HG03159 (cell line): ENCODE data around the gene SLC66A2.

Experiments
- ATAC-seq: cut with Tn5 transposase; IDR thresholded peaks from one replicate; pipeline ENCODE4 v1.9.1; 2021; ENCODE audit warnings: mild to moderate bottlenecking, moderate library complexity; ENCODE audit not compliant: unreplicated experiment

The SLC66A2 gene

DNA sequence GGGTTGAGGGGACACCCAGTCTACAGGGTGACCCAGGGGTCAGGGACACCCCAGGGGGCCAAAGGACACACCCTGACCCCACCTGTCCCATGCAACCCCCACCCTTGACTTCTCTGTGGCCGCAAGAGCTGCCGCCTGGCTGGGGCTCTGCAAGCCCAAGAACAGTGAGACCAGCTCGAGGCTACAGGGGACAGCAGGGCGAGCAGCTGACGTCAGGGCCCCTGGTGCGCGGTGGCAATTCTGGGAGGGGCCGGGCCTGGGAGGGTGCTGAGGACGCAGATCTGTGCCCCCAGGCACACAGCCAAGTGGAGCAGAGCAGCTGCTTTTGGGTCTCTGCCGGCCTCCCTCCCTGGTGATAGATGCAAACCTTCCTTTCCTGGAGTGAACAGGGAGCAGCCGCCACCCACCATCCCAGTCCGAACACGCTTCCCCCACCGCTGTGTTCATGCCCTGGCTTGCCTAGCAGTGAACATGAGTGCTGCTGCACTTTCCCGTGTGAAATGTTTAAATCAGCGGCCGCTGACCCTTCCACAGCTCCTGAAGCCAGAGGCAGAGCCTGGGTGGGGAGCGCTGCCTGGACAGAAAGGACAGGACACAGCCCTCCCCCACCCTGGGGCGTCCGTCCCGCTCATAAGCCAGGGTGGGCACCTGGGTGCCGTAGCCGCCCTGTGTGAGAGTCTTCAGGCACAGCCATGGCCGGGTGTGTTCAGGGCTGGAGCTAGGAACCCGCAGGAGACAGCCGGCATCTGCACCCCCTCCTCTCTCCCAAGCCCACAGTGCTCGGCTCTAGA, 46.9 kb downstream of the SLC66A2 start:
- ATAC-seq: no peak

DNA sequence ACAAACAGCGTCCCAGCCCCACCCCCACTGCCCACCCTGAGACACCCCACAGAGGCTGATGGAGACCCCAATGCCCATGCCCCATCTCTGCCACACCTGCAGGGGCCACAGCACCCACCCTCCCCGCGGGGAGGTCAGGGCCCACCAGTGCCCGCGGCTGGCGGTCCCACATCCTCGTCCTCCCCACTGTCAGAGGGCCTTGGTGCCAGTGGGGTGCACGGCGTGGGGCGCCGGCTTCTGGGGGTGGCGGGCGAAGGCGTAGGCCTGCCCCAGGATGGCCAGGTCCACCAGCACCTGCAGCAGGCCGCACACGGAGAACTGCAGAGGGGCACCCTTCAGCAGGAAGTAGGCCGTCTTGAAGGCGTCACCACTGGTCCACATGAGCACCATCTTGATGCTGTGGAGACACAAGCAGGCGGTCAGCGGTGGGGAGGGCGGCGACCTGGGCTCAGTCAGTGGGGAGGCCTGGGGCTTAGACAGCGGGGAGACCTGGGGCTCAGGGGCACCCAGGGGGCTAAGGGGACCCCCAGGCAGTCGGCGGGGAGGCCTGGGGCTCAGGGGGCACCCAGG, 47.6 kb downstream of the SLC66A2 start:
- ATAC-seq: no peak

DNA sequence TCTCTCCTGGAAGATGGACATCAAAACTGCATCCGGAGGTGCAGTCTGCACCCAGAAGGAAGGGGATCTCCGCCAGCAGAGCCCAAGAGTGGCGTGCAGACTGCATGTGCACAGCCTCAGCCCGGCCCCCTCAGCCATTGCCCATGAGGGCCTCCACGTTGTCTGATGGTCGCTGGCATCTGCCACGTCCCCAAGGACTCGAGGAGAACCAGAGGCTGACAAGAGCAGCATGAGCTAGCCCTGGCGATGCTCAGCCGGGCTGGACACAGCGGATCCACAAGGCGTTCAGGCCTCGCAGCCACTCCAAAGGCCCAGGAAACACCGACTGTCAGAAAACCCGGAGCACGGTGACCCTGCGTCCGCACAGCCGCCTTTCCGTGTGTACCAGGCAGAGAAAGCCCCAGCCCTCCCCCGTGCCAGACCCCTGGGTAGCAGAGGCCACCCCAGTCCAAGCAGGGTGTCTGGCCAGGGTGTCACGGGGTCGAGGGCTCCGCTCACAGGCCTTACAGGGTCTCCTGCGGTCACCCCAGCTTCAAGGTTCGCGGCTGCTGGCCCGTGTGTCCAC, 48.3 kb downstream of the SLC66A2 start:
- no peak for ATAC-seq

DNA sequence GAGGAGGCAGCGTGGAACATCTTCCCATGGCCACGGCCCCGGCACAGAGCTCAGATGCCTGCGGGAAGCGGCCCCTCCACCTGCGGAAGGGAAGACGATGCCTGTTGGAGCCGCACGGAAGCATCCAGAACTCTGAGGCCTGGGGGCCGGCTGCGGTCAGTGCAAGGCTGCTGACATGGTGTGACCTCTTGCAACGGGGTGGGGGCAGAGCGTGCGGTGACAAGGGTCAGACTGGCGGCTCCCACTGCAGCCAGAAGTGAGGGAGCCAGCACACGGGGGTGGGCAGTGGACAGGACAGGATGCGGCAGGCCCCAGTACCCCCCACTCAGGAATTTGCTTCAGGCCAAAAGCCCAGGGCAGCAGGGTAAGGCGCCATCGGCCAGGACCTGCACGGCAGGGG, 48.8 kb downstream of the SLC66A2 start:
- no peak for ATAC-seq

DNA sequence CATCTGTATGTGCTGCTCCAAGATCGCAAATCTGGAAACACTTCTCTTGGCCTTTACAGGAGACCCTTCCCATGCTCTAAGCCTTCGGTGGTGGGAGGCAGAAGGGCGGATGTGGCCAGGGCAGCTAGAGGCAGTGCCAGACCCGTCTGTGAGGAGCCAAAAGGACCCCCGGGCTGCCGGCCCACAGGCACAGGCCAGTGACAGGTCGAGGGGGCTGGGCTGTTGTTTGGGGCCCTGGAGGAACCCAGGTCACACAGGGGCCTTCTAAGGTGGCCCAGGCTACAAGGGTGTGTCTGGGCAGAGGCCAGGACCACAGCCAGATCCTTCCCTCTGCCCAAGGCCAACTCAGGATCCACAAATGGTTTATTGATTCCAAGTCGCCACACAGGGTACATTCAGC, 49.4 kb downstream of the SLC66A2 start:
- ATAC-seq: no peak

DNA sequence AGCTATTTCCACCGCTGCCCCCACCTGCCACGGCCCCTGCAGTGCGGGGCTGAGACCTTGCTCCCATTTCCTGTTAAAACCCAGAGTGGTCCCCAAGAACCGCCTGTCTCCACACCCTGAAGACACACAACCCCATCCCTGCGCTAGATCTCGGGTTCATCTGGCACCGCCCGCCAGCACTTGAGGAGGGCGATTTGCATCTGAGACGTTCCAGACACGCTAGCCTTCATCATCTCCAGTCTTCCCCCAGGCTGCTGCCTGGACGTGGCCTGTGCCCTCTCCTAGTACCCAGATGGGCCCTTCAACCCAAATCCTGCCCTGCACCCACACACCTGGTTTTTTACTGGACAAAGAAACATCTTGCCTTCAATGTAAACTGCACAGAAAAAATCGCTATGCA, 49.8 kb downstream of the SLC66A2 start:
- no peak for ATAC-seq

DNA sequence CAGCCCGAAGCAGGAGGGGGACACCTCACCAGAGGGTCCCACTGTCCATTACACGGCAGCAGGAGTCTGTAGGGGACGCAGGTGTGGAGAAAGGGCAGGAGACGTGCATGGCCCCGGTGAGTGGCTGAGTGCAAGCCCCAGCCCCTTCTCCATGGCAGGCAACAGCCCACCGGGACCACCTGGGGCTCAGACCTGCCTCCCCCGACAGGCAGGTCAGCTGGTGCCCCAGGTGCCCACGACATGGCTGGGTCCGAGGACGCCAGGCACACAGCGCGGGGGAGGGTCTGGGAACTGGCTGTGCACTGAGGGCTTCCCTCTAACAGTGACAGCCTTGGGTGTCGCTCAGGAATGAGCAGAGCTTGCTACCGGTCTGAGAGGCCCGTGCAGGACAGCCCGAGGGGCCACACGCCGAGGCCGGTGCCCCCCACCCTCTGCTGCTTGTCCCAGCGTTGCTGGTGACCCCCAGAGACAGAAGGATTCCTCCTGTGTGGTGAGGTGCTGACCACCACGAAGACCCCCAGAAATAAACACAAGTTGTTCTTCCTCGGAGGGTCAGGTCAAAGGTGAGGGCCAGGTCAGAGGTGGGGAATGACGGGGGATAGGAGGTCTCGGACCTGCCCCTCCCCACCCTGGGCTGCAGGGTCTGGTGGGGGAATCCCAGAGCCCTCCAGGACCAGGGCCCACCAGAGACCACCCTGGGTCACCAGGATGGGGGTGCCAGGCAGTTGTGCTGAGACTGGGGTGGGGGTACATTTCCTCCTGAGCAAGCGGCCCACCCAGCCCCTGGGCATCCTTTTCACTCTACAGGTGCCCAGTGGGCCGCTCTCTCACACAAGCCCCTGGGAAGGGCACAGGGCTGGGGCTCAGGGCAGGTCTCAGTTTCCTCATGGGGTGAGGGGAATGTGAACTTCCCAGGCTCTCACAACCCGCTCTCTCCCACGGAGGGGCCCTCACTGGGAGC, 50.6 kb downstream of the SLC66A2 start:
- no peak for ATAC-seq

DNA sequence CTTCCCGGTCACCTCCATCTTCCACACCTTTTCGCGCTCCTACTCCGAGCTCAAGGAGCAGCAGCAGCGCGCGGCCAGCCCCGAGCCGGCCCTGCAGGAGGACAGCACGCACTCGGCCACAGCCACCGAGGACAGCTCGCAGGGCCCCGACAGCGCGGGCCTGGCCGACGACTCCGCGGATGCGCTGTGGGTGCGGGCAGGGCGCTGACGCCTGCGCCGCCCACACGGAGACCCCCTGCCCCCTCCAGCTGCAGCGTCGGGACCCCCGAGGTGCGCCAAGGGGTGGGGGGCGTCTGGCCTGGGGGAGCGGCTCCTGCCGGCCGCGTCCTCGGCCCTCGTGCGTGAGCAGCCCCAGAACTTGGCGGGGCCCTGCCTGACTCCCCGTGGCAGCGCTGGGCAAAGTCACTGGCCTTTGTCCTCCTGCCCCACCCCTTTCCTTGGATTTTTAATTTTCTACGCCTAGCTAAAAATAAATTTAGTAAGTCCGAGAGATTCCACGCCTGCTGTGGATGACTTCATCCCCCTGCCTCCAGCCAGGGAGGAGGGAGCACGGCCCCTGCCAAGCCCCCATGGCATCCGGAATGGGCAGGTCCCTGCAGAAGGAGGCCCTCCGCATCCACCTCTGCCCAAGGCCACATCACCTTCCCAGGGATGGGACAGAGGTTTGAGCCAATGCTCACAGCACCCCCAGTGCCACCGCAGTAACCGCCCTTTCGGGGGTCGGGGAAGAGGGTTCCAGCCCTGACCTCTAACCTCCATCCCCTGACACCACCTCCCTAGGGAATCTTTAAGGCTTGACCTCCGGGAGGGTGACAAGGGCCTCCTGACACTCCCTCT, 51.6 kb downstream of the SLC66A2 start:
- ATAC-seq: no peak

DNA sequence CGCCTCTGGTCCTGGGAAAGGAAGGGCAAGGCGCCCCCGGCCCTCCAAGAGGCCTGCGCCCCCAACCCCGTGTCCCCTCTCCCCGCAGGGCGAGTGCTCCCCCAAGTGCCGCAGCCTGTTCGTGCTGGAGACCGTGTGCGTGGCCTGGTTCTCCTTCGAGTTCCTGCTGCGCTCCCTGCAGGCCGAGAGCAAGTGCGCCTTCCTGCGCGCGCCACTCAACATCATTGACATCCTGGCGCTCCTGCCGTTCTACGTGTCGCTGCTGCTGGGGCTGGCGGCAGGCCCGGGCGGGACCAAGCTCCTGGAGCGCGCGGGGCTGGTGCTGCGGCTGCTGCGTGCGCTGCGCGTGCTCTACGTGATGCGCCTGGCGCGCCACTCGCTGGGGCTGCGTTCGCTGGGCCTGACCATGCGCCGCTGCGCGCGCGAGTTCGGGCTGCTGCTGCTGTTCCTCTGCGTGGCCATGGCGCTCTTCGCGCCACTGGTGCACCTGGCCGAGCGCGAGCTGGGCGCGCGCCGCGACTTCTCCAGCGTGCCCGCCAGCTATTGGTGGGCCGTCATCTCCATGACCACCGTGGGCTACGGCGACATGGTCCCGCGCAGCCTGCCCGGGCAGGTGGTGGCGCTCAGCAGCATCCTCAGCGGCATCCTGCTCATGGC, 52.4 kb downstream of the SLC66A2 start:
- no peak for ATAC-seq

DNA sequence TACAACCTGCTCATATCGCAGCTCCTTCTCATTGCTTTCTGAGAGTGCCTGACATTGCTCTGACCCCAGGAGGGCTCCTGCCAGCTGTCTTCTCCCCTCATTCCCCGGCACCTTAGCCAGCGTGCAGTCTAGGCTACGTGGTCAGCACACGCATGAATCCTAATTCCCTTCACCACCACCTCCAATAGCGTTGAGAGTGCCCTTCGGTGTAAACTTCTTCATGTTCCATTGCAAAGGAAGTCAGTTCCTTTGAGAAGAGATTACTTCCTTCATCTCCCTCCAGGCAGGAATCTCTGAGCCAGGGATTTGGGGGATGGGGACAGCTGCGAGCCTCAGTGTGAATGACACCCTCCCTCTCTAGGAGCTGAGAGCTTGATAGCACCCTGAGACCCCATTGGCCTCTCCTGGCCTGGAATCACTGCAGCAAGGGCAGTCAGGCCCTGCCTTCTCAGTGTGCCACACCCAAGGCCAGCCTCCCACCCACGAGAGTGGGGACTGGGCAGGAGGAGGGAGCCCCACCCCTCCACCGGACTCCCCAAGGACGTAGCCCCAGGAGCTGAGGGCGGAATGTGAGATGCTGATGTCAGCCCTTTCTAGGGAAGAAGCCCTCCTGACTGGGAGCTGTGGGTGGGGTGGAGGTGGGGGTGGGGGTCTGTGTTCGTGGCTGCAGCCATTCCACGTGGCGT, 53.4 kb downstream of the SLC66A2 start:
- no peak for ATAC-seq

DNA sequence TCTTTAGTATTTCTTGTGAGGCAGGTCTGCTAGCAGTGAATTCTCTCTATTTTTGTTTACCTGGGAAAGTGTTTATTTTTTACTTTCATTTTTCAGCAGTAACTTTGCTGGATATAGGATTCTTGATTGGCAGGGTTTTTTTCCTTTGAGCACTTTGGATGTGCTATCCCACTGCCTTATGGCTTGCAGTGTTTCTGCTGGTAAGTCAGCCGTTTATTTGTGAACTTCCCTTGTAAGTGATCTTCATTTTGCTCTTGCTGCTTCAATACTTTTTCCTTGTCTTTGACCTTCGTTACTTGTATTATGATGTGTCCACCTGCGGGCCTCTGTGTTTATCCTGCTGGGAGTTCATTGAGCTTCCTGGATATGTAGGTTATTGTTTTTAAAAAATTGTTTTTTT, 54.7 kb downstream of the SLC66A2 start:
- ATAC-seq: no peak

DNA sequence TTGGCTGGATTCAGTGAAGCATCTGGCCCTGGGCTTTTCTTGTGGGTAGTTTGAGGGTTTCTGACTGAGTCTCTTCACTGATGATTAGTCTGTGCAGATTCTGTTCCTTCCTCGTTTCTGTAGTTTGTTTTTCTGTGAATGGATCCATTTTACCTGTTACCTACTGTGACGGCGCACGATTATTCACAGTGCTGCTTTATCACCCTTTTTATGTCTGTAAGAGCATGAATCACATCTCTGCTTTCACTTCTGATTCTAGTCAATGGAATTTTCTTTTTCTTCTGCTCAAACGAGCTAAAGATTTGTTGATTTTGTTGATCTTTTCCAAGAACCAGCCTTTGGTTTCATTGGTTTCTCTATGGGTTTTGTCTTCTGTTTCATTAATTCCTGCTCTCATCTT, 60.8 kb downstream of the SLC66A2 start:
- ATAC-seq: no peak

DNA sequence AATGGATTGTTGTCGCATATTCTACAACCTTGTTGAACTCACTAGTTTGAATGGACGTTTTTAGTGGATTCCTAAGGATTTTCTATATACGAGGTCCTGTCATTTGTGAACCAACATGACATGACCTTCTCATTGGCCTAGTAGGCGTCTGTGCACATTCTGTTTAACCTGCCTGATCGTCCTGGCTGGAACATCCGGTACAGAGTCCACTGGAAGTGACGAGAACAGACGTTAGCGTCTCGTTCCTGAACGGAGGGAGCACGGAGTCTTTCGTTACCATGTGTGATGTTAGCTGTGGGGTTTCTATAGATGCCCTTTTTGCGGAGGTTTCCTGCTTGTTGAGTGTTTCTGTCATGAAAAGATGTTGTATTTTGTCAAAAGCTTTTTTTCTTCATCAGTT, 61.9 kb downstream of the SLC66A2 start:
- ATAC-seq: no peak

DNA sequence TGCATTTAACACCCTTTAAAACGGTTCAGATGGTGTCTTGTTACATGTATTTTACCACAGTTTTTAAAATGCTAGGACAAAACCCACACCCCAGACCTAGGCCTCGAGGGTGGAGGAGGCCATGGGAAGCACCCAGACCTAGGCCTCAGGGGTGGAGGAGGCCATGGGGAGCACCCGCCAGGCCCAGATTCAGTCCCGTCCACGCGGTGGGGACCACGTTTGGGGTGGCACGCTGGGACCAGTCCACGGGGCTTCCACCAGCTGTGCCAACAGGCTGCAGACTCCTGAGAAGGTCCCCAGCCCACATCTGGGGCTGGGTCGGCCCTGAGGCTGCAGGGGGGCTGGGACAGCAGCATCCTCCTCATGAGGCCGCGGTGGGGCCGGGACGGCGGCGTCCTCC, 63.4 kb downstream of the SLC66A2 start:
- ATAC-seq: no peak

DNA sequence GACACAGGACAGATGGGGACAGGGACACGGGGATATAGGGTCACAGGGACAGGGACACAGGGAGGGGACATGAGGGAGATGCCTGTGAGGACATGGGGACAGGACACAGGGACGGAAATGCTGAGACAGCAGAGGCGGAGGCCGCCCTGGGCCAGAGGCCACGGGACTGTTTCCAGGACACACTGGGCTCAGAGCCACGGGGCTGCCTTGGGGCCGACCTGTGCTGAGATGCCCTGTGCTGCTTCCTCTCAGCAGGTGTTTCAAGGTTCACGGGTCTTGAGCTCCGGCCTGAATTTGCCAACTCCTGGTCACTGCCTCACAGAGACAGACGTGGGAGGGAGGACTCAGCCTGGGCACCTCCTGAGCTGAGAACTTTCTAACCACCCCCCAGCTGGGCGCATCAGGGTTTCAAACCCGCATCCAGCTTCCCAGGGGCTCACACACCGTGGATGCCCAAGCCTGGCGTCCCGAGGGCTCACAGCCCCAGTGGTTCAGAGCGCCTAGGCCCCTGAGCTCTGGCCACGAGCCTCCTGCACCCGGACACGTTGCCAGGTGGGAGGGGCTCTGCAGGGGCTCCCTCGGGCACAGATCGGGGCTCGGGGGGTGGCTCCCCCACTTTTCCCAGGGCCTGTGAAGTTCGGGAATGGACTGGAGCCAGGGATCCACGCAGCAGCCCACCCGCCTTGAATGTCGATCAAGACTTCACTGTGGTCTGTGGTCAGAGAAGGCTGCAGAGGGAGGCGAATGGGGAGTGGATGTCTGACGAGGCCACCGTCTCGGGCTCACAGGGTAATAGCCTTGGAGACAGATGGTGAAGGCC, 64.1 kb downstream of the SLC66A2 start:
- ATAC-seq: no peak

DNA sequence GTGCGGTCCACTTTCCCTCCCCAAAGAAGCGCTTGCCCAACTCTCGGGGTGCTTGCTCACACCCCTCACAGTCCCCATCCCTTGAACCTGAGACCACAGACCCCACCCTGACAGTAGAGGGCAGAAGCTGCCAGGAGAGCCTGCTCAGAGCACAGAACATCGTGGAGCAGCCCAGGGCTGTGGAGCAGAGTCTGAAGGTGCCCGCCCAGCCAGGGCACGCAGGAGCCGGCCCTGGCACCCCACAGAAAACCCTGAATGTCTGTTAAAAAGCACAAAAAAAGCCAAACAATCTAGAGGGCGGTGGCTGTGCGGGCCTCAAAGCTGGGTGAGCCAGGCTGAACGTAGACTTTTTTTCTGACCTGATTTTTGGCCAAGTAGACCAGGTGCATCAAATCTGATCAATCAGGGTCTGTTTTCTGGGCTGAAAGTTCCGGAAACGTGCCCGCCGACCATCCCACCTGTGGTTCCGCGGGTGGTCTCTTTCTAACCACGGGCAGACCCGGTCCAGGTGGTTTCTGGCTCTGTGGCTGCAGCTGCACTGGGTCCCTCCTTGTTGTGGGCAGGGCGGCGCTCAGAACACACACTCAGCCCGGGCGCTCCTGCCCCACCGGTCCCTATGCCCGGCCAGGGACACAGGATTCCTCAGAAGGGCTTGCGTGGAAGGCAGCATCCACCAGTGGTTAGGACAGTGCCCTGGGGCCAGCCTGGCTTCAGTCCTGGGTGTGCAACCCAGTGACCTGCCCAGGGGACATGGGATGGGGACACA, 66.3 kb downstream of the SLC66A2 start:
- ATAC-seq: no peak

DNA sequence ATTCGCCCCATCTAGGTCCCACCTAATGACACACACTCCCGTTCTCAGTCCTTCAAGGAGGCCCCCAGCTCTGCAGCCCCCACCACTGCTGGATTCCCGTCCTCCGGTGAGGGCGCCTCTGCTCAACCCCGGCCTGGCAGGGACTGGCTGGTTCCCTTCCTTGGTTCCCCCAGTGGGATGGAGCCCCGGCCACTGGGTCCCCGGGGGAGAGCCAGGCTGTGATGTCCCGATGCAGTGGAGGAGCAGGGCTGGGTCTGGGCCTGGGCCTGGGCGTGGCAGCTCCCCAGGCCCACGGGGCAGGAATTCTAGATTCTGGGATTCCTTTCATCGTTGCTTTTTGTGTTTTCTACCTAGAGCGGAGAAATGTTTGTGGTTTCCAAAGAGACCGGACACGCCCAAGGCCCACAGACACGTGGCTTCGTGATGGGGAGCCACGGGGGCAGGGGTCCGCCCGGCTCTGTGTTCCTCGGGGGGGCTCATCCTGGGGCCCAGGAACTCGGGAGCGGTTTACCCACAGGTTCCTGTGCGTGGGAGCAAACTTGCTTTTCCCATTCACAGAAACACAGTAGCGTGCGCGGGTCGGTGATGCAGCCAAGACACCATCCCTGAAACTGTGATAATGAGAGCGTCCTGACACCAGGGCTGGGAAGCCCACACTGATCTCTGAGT, 67.0 kb downstream of the SLC66A2 start:
- ATAC-seq: no peak
